Mononuclear cell (primary cell): ENCODE results near the gene GET4. TPM values are rescaled to one million over a fixed set of nuclear protein-coding genes. Genes with fewer than 3 reads are reported as not detected.
"Not testable (repeated sequence)": the region's sequence is repeated elsewhere in the genome, so short reads cannot be mapped to it uniquely, and the experiment has no call there.

Experiments used
- H3K27me3 ChIP-seq: 2 replicates; pipeline ENCODE4 v1.6.0; 2011; ENCODE audit warnings: low read length, control low read depth; ENCODE audit not compliant: insufficient read depth
- H3K4me1 ChIP-seq: 2 replicates; pipeline ENCODE4 v1.5.1; 2011; ENCODE audit warnings: mild to moderate bottlenecking, low read length, control low read depth; ENCODE audit not compliant: insufficient read depth
- H3K4me3 ChIP-seq: 2 replicates; pipeline ENCODE4 v1.5.1; 2011; ENCODE audit warnings: mild to moderate bottlenecking, low read length, moderate library complexity
- H3K9me3 ChIP-seq: 2 replicates; pipeline ENCODE4 v1.5.1; 2011; ENCODE audit warnings: low read depth, mild to moderate bottlenecking, control low read depth, low read length
- total RNA-seq: library from RNA; depleted of rRNA; stranded (reverse); fragments of >200 nt; gene quantifications from one replicate; pipeline ENCODE4 v1.2.3, GENCODE V29; 2012

The GET4 gene
- total RNA-seq, 1 donor, result 20.7 TPM

DNA sequence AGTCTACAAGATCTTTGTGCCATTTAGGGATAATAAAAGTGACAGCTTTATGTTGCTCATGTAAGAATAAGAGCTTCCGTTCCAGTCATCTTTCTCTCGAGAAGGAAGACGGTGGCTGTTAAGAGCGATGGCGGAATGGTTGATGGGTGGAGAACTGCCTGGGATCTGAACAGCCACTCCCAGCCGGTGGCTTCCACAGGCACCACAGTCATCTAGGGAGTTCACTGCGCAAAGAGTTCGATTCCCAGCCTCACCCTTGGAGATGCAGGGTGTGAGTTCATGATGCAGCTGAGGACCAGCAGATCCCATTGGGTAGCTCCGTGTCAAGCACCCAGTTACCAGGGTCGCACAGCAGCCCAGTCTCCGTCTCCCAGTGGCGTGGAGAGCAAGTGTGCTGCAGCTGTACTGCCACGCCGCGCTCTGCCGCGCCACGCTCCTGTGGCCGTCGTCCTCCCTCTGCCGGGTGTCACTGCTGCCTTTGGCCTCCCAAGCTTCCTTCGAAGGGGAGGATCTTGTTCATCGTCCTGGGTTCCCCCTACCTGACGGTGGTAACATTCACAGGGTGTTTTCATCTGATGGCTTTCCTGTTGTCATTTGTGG is 36.3 kb upstream of the GET4 start:
- Histone ChIP-seq H3K4me3 (no peak overlapping the region), H3K27me3 (no peaks in the 10 kb centered on the region), H3K4me1 (no peaks in the 10 kb centered on the region), H3K9me3 (no peaks in the 10 kb centered on the region)

DNA sequence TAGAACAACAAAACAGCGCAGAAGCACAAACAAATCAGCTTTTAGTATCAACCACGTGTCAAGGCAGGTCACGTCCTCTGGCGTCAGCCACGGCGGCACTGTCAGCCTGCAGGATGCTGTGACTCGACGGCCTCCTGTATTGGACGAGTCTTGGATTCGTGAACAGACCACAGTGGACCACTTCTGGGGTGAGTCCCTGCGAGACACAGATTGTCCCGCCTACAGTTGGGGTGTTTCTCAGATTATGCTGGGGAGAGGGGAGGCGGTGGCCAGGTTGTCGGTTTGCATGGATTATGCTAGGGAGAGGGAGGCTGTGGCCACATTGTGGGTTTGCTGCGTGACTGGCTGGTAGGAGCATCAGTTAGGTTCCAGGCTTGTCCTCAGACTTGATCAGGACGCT is 34.4 kb upstream of the GET4 start:
- no peaks in the 10 kb centered on the region for H3K9me3 ChIP-seq
- no peaks in the 10 kb centered on the region for H3K27me3 ChIP-seq
- H3K4me1 ChIP-seq, result no peaks in the 10 kb centered on the region

DNA sequence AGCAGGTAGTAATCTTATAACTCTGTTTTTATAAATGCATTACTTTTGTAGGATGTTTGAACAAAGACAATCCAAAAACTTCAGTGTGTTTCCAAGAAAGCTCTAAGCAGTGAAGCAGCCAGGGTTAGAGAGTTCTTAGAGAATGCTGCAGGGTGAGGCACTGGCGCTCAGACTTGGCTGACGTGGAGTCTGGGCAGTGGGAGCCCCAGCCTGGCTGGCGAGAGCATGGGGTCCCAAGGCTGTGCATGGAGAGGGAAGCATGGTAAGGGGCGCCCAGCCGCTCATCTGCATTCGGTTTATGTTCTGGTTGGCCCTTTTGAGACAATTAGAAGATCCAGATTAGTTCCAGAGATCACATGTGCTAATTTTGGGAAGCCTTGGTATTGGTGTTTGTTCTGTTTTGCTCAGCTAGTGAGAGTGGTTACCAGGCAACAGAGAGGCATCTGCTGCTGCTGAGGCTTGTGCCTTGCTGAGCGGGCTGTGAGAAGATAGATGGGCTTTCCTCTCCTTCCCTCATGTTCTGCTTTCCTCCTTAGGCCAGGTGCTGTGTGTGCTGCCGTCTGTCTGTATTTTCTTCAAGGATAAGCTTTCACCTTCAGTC is 33.8 kb upstream of the GET4 start:
- H3K9me3 ChIP-seq, result no peaks in the 10 kb centered on the region
- H3K4me1 ChIP-seq, result no peaks in the 10 kb centered on the region
- no peaks in the 10 kb centered on the region for H3K27me3 ChIP-seq
- H3K4me3 ChIP-seq, result no peak overlapping the region

More for the DNA sequence above, 34.4 kb upstream of the GET4 start:
- H3K4me3 ChIP-seq, result no peak overlapping the region

DNA sequence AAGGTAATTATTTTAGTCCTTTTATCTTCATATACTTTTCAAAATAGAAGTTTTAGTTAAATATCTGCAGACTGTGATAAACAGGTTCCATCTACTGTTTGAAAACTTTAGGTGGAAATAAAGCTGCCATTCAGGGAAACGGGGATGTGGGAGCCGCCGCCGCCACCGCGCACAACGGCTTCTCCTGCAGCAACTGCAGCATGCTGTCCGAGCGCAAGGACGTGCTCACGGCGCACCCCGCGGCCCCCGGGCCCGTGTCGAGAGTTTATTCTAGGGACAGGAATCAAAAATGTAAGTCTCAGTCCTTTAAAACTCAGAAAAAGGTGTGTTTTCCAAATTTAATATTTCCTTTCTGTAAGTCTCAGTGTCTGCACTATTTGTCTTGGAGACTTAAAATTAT is 33.1 kb upstream of the GET4 start:
- H3K4me1 ChIP-seq, result no peaks in the 10 kb centered on the region
- H3K27me3 ChIP-seq, result no peaks in the 10 kb centered on the region
- no peaks in the 10 kb centered on the region for H3K9me3 ChIP-seq
- H3K4me3 ChIP-seq, result no peak overlapping the region

DNA sequence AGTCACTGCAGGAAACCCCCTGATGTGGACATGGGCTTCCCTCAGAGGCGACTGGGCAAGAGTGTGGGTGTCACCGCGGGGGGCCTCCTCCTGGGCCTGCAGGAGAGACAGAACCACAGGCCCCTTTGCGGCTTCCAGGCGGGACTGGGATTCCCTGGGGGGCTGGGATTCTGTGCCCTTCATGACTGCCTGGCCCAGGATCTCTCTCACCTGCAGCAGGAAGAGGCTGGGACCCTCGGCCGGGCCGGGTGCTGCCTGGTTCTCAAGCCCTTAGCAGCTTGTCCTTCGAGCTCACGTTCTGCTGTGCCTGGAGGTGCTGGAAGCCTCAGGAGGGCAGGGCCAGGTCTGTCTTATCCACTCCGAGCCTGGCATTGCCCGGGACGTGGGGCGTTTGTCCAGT is 32.3 kb upstream of the GET4 start:
- Histone ChIP-seq H3K9me3 (no peaks in the 10 kb centered on the region), H3K4me3 (no peak overlapping the region), H3K27me3 (no peaks in the 10 kb centered on the region), H3K4me1 (no peaks in the 10 kb centered on the region)

DNA sequence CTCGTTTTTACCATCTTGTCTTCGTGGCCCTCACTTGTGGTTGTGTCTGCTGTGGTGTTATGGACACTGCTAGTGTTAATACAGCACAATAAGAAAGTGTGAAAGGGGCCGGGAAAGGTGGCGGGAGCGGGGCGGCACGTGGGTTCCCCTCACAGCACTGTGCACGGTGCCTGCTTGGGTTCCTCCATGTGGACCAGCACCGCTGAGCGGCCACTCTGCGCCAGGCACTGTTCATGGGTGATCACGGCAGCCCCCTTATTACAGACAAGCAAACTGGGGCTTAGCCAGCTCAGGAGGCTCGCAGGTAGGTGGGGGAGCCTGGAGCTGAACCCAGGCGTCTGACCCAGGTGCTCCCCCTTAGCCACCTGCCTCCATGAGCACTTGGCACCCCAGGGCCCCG is 31.8 kb upstream of the GET4 start:
- Histone ChIP-seq H3K4me3 (no peak overlapping the region), H3K4me1 (no peaks in the 10 kb centered on the region), H3K27me3 (no peaks in the 10 kb centered on the region), H3K9me3 (no peaks in the 10 kb centered on the region)

DNA sequence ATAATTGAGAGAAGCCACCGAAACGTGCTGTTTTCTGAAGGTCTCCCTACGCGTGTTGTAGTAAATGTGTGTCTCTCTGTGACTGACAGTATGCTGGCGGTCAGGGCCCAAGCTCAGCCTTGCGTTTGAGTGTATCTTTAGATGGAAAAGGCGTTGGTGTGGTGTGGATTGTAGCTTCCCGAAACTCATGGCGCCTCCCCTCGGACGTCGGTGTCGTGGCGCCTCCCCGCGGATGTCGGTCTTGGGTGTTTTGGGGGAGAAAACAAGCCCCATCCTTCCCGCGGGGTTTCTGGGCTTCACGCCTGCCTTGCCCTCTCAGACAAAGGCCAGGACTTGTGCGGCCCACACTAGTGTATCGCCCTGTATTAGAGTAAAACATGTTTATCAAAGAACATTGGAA is 31.3 kb upstream of the GET4 start:
- H3K9me3 ChIP-seq, result no peaks in the 10 kb centered on the region
- no peak overlapping the region for H3K4me3 ChIP-seq
- no peaks in the 10 kb centered on the region for H3K4me1 ChIP-seq
- no peaks in the 10 kb centered on the region for H3K27me3 ChIP-seq

DNA sequence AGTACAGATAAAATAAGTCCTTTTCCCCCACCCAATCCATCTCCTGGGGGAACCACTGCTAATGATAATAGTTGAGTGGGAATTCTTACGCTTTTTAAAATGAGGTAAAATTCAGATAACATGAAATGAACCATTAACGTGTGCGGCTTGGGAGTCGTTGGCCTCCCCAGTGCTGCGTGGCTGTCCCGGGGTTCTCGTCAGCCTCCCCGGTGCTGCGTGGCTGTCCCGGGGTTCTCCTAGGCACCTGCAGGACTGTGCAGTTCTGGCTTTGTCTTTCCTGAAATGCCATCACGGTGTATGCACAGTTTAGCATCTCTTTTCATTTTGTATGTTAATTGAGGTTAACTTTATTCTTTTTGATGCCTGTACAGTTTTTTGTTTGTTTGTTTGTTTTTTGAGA is 30.6 kb upstream of the GET4 start:
- H3K27me3 ChIP-seq, result no peaks in the 10 kb centered on the region
- H3K9me3 ChIP-seq, result no peaks in the 10 kb centered on the region
- no peaks in the 10 kb centered on the region for H3K4me1 ChIP-seq
- no peak overlapping the region for H3K4me3 ChIP-seq

DNA sequence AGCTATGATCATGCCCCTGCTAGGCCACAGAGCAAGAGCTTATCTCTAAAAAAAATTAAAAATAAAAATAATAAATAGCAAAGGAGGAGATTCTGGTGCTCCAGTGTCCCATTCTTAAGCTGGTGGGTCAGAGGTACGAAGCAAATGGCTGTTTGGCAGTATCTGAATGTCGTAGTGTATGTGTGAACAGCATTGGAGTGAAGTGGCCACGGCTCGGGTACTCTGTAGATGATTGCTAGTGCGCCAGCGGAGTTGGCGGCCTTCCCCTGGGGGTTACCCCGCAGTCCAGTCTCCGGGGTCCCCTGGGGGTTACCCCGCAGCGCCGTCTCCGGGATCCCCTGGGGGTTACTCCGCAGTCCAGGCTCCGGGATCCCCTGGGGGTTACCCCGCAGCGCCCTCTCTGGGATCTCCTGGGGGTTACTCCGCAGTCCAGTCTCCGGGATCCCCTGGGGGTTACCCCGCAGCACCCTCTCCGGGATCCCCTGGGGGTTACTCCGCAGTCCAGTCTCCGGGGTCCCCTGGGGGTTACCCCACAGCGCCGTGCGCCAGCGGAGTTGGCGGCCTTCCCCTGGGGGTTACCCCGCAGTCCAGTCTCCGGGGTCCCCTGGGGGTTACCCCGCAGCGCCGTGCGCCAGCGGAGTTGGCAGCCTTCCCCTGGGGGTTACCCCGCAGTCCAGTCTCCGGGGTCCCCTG is 29.2 kb upstream of the GET4 start:
- H3K9me3 ChIP-seq, H3K4me3 ChIP-seq, H3K27me3 ChIP-seq, H3K4me1 ChIP-seq: not testable (repeated sequence)

DNA sequence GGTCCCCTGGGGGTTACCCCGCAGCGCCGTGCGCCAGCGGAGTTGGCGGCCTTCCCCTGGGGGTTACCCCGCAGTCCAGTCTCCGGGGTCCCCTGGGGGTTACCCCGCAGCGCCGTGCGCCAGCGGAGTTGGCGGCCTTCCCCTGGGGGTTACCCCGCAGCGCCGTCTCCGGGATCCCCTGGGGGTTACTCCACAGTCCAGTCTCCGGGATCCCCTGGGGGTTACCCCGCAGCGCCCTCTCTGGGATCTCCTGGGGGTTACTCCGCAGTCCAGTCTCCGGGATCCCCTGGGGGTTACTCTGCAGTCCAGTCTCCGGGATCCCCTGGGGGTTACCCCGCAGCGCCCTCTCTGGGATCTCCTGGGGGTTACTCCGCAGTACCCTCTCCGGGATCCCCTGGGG is 28.6 kb upstream of the GET4 start:
- not testable (repeated sequence) for H3K9me3 ChIP-seq, H3K4me1 ChIP-seq, H3K27me3 ChIP-seq, H3K4me3 ChIP-seq

DNA sequence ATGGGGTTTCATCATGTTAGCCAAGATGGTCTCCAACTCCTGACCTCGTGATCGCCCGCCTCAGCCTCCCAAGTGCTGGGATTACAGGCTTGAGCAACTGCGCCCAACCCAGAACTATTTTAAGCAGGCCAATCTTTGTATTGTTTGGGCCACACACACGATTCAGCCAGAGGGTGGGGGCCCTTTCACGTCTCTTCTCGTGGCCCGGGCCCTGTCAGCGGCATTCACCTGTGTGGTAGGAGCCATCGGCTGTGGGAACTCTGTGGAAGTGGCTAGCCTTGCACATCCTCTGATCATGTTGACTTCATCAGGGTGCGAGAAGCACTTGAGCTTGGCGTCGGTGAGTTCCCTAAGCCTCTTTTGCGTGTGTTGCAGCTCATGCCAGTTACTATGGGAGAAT is 27.2 kb upstream of the GET4 start:
- no peaks in the 10 kb centered on the region for H3K9me3 ChIP-seq
- no peaks in the 10 kb centered on the region for H3K27me3 ChIP-seq
- no peaks in the 10 kb centered on the region for H3K4me1 ChIP-seq
- no peak overlapping the region for H3K4me3 ChIP-seq

DNA sequence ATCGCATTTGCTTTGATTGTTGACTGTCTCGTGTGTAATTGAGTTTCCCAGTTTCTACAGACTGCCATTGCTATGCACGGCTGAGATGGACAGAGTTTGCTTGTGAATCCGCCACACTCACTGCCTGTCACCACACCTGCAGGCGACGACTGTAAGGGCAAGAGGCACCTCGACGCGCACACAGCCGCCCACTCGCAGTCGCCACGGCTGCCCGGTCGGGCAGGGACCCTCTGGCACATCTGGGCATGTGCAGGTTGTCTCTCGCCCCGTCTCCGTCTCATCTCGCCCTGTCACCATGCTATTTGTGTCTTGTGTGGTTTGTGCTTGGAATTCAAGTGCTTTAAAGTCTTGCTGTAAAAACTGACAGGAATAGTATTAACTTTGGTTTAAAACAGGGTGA is 26.6 kb upstream of the GET4 start:
- Histone ChIP-seq H3K27me3 (no peaks in the 10 kb centered on the region), H3K4me3 (no peak overlapping the region), H3K9me3 (no peaks in the 10 kb centered on the region), H3K4me1 (no peaks in the 10 kb centered on the region)

DNA sequence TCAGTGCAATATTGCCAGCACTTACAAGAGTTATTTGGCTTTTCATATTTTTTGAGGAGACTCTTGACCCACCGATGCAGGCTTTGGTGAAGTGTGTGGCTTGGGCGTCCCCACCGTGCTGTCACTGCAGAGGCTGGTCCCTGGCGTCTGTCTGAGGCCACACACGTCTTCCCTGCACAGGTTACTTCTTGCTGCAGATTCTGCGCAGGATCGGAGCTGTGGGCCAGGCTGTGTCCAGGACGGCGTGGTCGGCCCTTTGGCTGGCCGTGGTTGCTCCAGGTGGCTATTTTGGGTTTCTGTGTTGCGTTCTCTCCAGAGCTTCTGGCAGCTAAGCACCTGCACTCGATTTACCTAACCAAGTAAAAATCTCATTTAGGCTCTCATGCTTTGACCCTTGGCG is 25.1 kb upstream of the GET4 start:
- H3K27me3 ChIP-seq, result no peaks in the 10 kb centered on the region
- H3K4me1 ChIP-seq, result no peaks in the 10 kb centered on the region
- no peaks in the 10 kb centered on the region for H3K9me3 ChIP-seq
- no peak overlapping the region for H3K4me3 ChIP-seq

DNA sequence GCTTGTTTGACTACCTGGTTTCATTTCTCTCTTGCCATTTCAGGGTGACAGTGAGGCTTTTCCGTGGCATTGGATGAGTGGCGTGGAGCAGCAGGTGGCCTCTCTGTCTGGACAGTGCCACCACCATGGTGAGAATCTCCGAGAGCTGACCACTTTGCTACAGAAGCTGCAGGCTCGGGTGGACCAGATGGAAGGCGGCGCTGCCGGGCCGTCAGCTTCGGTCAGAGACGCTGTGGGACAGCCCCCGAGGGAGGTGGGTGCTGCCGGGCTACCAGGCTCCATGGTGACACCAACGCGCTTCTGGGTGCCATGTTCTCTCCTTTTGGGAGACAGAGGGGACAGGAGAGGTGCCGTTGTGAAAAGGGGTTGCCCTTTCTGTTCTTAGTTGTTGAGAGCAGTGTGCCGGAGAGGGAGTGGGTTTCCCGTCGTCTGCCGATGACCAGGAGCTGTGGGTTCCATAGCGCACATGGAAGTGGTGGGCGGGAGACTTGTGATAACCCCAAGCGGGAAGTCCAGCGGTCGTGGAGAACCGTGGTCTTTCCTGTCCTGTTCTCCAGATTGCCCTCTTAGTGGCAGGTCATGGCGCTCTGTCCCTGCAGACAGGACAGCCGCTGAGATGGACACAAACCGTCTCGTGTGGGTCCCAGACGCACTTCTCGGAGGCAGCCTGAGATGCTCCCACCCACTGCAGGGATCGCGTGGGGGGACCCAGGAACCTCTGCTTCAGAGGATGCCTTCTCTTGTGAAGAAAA is 22.8 kb upstream of the GET4 start:
- H3K4me3 ChIP-seq, result no peak overlapping the region
- no peaks in the 10 kb centered on the region for H3K4me1 ChIP-seq
- H3K9me3 ChIP-seq, result no peaks in the 10 kb centered on the region
- H3K27me3 ChIP-seq, result no peaks in the 10 kb centered on the region

DNA sequence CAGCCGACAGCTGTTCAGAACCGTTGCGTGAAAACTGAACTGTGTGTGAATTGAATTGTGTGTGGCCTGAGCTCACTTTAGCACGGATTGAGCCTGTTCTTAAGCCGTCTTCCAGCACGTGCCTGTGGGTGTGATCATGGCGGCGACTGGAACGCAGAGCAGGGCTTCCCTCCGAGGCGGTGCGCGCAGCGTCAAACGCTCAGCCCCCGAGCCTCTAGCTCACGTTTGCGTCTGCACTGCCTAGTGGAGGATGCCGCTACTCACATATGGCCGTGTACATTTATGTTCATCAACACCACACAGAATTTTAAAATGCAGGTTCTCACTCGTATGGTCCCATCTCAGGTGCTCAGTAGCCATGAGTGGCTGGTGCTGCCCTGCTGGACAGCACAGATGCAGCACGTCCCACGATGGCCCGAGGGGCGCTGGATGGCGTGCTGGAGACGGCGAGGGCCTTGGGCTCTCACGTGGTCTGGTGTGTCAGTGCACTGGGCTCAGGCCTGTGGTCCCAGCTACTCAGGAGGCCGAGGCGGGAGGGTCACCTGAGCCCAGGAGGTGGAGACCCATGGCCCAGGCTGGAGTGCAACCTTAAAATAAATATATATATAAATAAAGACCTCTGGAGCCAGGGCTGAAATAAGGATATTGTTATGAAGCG is 22.1 kb upstream of the GET4 start:
- Histone ChIP-seq H3K4me1 (no peaks in the 10 kb centered on the region), H3K4me3 (no peak overlapping the region), H3K27me3 (no peaks in the 10 kb centered on the region), H3K9me3 (no peaks in the 10 kb centered on the region)
